Loucy (cell line): Measurements from ENCODE around the gene DZIP1L.

Experiments used
- H2AFZ ChIP-seq: fragments of 200-600 bp; sonication (generic); 2 replicates; pipeline ENCODE4 v1.6.0; 2016; ENCODE audit warnings: antibody characterized with exemption, mild to moderate bottlenecking, low read length, moderate library complexity
- H3F3A ChIP-seq: fragments of 200-600 bp; 2 replicates; pipeline ENCODE4 v1.6.0; 2016; ENCODE audit warnings: antibody characterized with exemption, low read depth, mild to moderate bottlenecking
- H3K27me3 ChIP-seq: fragments of 200-600 bp; sonication (generic); 2 replicates; pipeline ENCODE4 v1.6.1; 2014; ENCODE audit warnings: low read length, mild to moderate bottlenecking; ENCODE audit not compliant: insufficient read depth, poor library complexity, severe bottlenecking
- H3K36me3 ChIP-seq: fragments of 200-600 bp; sonication (generic); 2 replicates; pipeline ENCODE4 v1.6.1; 2016; ENCODE audit warnings: low read length; ENCODE audit not compliant: insufficient read depth
- H3K4me1 ChIP-seq: fragments of 200-600 bp; sonication (generic); 2 replicates; pipeline ENCODE4 v1.5.1; 2014; ENCODE audit warnings: low read length, mild to moderate bottlenecking; ENCODE audit not compliant: insufficient read depth, poor library complexity, severe bottlenecking
- H3K4me2 ChIP-seq: fragments of 200-600 bp; sonication (generic); 2 replicates; pipeline ENCODE4 v1.6.0; 2014; ENCODE audit warnings: antibody characterized with exemption, low read length, low read depth, mild to moderate bottlenecking; ENCODE audit not compliant: poor library complexity, severe bottlenecking
- H3K4me3 ChIP-seq: fragments of 200-600 bp; sonication (generic); 2 replicates; pipeline ENCODE4 v1.5.1; 2014; ENCODE audit warnings: low read length, mild to moderate bottlenecking, mixed read lengths; ENCODE audit not compliant: poor library complexity, severe bottlenecking
- H3K79me2 ChIP-seq: fragments of 200-600 bp; sonication (generic); 2 replicates; pipeline ENCODE4 v1.6.1; 2014; ENCODE audit warnings: low read length; ENCODE audit not compliant: insufficient read depth
- H3K9ac ChIP-seq: fragments of 200-600 bp; sonication (generic); 2 replicates; pipeline ENCODE4 v1.6.0; 2014; ENCODE audit warnings: mild to moderate bottlenecking, low read depth, low read length, moderate library complexity; ENCODE audit not compliant: poor library complexity, severe bottlenecking
- H3K9me2 ChIP-seq: fragments of 200-600 bp; sonication (generic); replicated peaks from 2 replicates; pipeline ENCODE4 v1.6.1; 2016; ENCODE audit warnings: low read depth, low read length, mixed read lengths
- H3K9me3 ChIP-seq: fragments of 200-600 bp; sonication (generic); 2 replicates; pipeline ENCODE4 v1.6.1; 2014; ENCODE audit warnings: mild to moderate bottlenecking, antibody characterized with exemption, low read length, low read depth; ENCODE audit not compliant: insufficient read depth
- H4K20me1 ChIP-seq: fragments of 200-600 bp; sonication (generic); 2 replicates; pipeline ENCODE4 v1.6.0; 2014; ENCODE audit warnings: antibody characterized with exemption, low read length, mild to moderate bottlenecking; ENCODE audit not compliant: insufficient read depth, poor library complexity, severe bottlenecking
- EZH2phosphoT487 ChIP-seq: fragments of 200-600 bp; IDR thresholded peaks from 2 replicates; pipeline ENCODE4 v1.6.1; 2018; ENCODE audit warnings: antibody characterized with exemption, mild to moderate bottlenecking, moderate library complexity, borderline replicate concordance
- TF ChIP-seq, protein P1 (sequence below): fragments of 200-600 bp; sonication (generic); conservative IDR thresholded peaks from 2 replicates; pipeline ENCODE4 v1.5.1; 2014; ENCODE audit warnings: mild to moderate bottlenecking, antibody characterized with exemption, low read length

The DZIP1L gene

DNA sequence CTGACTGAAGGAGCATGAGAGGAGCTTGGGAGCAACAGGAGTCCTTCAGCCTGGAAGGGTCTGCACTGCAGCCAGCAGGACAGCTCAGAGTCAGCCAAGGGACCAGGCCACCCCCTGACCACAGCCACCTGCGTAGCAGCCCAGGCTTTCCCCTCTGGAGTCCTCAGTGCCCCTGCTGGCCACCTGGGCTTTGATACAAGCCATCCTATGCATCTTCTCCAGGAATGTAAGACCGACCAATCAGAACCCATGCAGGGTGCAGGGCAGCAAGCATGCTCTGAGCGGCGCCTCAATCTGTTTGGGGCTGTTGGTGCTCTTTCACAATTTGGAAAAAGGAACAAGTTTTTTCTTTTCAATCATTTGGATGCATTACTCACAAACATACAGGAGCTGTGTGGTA, 52.0 kb downstream of the DZIP1L start:
- H3K9me2 ChIP-seq, result no peaks in the 10 kb centered on the region
- H3K9ac ChIP-seq, result no peak overlapping the region
- H3K4me2 ChIP-seq, result no peak overlapping the region
- peaks cover 7% of the 10 kb centered on the region for H3K4me1 ChIP-seq
- H3K36me3 ChIP-seq, result peaks cover 21% of the 10 kb centered on the region; the same call in 1 of the 2 replicates
- no peaks in the 10 kb centered on the region for H3F3A ChIP-seq
- no peak overlapping the region for H3K4me3 ChIP-seq
- no peak for TF ChIP-seq EZH2phosphoT487
- TF ChIP-seq, protein P1, sequence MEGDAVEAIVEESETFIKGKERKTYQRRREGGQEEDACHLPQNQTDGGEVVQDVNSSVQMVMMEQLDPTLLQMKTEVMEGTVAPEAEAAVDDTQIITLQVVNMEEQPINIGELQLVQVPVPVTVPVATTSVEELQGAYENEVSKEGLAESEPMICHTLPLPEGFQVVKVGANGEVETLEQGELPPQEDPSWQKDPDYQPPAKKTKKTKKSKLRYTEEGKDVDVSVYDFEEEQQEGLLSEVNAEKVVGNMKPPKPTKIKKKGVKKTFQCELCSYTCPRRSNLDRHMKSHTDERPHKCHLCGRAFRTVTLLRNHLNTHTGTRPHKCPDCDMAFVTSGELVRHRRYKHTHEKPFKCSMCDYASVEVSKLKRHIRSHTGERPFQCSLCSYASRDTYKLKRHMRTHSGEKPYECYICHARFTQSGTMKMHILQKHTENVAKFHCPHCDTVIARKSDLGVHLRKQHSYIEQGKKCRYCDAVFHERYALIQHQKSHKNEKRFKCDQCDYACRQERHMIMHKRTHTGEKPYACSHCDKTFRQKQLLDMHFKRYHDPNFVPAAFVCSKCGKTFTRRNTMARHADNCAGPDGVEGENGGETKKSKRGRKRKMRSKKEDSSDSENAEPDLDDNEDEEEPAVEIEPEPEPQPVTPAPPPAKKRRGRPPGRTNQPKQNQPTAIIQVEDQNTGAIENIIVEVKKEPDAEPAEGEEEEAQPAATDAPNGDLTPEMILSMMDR, result no peak
- H4K20me1 ChIP-seq, result no peaks in the 10 kb centered on the region
- no peaks in the 10 kb centered on the region for H3K9me3 ChIP-seq
- H3K79me2 ChIP-seq, result no peaks in the 10 kb centered on the region
- H3K27me3 ChIP-seq, result no peaks in the 10 kb centered on the region
- H2AFZ ChIP-seq, result no peak overlapping the region

- Histone ChIP-seq H3K36me3 (peaks cover 19% of the 10 kb centered on the region; the same call in 1 of the 2 replicates), H3K9me3 (no peaks in the 10 kb centered on the region), H3F3A (no peaks in the 10 kb centered on the region), H3K4me1 (peaks cover 7% of the 10 kb centered on the region), H3K9me2 (no peaks in the 10 kb centered on the region), H3K4me2 (no peak overlapping the region), H3K4me3 (no peak overlapping the region), H4K20me1 (no peaks in the 10 kb centered on the region), H3K9ac (no peak overlapping the region), H3K27me3 (no peaks in the 10 kb centered on the region), H3K79me2 (no peaks in the 10 kb centered on the region), H2AFZ (no peak overlapping the region)
- no peak for TF ChIP-seq EZH2phosphoT487
- TF ChIP-seq, protein P1, result no peak
These were observed 52.8 kb downstream of the DZIP1L start for GRCh38 chr3:138062626-138063025.

DNA sequence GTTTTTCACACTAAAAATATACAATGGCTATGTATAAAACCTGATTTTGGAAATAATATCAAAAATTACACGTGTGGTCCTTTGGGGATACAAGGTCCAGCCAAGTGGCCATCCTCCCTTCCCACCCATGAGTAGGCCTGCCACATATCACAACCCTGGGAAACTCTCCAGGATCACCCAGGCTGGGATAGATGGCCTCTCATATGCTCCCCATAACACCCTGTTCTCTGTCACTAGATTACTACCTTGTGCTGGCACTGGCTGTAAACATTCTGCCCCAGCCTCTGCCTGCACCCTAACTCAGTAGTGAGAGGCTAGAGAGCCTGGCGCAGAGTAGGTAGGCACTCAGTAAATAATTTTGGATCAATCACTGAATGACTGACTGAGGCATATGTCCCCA, 53.4 kb downstream of the DZIP1L start:
- no peak overlapping the region for H3K9ac ChIP-seq
- no peak overlapping the region for H3K4me3 ChIP-seq
- no peak overlapping the region for H3K4me2 ChIP-seq
- peaks cover 13% of the 10 kb centered on the region; the same call in 1 of the 2 replicates for H3K36me3 ChIP-seq
- no peaks in the 10 kb centered on the region for H3K9me3 ChIP-seq
- no peaks in the 10 kb centered on the region for H3K27me3 ChIP-seq
- H3K79me2 ChIP-seq, result no peaks in the 10 kb centered on the region
- H3K9me2 ChIP-seq, result no peaks in the 10 kb centered on the region
- no peaks in the 10 kb centered on the region for H4K20me1 ChIP-seq
- no peaks in the 10 kb centered on the region for H3F3A ChIP-seq
- peaks cover 7% of the 10 kb centered on the region for H3K4me1 ChIP-seq
- no peak overlapping the region for H2AFZ ChIP-seq
- TF ChIP-seq, protein P1, result no peak
- TF ChIP-seq EZH2phosphoT487, result no peak
